GM15510 (cell line): ENCODE data around the gene ABCG1.

Experiments used
- POLR2A ChIP-seq: IDR thresholded peaks from 3 replicates; pipeline ENCODE4 v1.6.1; 2011; ENCODE audit warnings: borderline replicate concordance; ENCODE audit not compliant: insufficient read length; ENCODE audit errors: extremely low read depth

ABCG1 gene

DNA sequence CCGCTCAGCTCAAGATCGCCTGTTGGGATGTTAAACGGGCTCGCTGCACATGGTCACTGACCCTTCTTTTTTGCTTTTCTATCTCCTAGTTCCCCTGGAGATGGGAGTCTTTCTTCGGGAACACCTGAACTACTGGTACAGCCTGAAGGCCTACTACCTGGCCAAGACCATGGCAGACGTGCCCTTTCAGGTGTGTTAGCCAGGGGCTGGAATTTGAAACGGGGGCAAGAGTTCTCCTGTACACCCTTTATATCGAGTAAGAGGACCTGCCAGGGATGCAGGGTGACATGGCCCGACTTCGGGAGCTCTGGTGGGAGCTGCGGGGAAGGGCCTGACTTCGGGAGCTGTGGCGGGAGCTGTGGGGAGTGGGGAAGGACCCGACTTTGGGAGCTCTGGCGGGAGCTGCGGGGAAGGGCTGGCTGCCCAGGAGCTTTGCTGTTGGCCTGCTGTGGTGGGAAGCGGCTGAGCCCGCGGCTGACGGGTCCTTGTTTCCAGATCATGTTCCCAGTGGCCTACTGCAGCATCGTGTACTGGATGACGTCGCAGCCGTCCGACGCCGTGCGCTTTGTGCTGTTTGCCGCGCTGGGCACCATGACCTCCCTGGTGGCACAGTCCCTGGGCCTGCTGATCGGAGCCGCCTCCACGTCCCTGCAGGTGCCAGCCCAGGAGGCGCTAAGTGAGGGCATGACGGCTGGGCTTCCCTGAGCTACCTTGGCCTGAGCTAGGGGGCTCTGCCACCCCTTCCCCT, 72.2 kb downstream of the ABCG1 start:
- no peak for TF ChIP-seq POLR2A

DNA sequence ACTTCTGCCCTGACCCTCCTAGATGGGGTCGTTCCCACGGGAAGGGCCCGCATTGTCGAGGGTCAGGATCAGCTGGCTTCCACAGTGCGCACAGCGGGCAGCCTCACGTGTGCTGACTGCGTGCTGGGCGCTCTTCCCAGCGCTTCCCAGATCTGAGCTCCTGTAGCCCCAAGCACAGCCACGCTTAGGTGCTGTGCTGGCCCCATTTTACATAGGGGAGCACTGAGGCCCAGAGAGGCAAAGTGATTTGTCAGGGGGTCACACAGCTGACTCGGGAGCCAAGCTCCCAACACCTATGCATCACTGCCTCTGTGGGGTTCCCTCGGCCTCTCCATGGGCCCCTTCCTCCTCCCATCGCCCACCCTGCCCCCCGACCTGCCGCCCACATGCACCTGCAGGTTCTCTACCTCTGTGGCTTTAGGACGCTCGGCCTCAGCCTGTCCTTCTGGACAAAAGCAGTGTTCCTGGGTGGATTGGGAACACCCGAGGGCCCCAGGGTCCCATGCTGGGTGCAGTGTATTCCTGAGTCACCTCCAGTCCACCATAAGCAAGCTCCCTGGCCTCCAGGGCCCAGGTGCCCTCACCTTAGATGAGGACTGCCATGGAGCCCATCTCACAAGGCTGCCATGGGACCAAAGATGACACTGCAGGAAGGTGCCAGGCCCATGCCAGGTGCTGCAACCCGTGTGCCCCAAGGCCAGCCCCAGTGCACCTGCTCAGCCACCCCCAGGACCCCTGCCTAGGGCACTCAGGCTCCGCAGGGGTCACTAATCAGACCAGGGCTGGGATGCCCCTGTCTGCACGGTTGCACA, 73.0 kb downstream of the ABCG1 start:
- TF ChIP-seq POLR2A = no peak

DNA sequence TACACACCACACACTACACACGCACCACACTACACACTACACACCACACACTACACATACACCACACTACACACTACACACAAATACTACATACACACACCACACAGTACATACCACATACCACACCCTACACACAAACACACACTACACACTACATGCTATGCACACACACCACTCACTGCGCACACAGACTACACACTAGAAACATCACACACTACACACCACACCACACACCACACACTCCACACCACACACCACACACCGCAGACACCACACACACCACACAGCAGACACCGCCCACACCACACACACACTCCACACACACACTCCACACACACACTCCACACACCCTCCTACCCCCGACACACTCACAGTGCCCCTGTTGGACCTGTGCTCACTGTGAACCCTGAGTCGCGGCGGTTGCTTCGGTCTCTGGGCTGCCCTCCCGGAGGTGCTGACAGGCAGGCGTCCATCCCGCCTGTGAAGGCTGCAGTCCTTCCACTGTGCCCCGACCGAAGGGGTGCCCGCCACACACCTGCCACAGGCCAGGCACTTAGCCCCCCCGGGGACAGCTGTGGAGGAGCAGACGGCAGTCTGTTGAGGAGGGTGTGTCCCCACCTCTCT, 74.8 kb downstream of the ABCG1 start:
- no peak for TF ChIP-seq POLR2A

DNA sequence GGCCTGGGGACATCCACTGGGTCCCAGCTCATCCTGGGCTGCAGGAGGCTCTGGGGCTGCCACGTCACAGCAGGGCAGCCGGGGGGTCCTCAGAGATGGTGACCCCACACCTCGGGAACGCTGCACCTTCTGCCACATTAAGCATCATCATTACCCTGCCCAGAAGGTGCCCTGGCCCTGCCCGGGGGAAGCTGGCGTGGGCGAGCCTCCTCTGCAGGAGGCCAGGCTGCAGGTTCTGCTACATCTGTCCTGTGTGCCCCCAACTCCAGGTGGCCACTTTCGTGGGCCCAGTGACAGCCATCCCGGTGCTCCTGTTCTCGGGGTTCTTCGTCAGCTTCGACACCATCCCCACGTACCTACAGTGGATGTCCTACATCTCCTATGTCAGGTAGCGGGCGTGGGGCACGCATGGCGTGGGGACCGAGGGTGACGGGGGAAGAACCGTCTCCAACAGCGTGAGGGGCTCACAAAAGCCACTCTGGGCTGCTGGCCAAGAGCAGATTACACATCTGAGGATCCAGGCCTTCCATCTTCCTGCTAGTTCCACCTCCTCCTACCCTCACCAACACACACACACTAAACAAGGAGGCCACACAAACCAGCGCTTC, 75.4 kb downstream of the ABCG1 start:
- no peak for TF ChIP-seq POLR2A

DNA sequence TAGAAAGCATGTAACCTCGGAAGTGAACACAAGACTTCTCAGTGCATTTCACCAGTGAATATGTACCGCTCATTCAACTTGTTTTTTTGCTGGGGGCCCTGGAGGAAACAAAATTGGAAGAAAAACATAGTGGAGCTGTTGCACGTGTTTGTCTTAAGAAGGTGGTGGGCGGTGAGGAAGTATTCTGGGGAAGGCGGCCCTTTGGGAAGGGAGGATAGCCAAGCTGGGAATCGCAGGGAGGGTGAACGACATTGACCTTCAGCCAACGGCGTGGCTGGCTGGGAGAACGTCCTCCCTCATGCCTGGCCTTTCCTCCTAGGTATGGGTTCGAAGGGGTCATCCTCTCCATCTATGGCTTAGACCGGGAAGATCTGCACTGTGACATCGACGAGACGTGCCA, 76.9 kb downstream of the ABCG1 start:
- TF ChIP-seq POLR2A = no peak

DNA sequence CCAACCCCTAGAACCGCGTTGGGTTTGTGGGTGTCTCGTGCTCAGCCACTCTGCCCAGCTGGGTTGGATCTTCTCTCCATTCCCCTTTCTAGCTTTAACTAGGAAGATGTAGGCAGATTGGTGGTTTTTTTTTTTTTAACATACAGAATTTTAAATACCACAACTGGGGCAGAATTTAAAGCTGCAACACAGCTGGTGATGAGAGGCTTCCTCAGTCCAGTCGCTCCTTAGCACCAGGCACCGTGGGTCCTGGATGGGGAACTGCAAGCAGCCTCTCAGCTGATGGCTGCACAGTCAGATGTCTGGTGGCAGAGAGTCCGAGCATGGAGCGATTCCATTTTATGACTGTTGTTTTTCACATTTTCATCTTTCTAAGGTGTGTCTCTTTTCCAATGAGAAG, 77.6 kb downstream of the ABCG1 start:
- TF ChIP-seq POLR2A = no peak

DNA sequence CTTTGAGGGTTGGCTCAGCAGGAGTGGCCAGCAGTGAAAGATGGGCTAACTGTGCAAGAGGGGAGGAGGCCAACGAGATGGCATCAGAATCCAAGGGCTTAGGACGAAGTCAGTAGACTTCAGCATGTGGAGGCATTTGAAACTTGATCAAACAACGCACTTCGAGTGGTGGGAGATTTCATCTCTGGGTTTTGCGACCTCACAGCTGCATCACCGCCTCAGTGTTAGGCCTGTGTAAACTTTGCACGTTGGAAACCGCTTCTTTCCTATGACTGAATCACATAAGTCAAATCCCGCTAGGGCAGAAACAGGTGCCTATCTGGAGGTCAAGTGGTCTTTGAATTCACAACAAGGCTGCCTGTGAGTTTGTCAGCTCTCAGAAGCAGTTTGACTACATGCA, 78.4 kb downstream of the ABCG1 start:
- TF ChIP-seq POLR2A = no peak

DNA sequence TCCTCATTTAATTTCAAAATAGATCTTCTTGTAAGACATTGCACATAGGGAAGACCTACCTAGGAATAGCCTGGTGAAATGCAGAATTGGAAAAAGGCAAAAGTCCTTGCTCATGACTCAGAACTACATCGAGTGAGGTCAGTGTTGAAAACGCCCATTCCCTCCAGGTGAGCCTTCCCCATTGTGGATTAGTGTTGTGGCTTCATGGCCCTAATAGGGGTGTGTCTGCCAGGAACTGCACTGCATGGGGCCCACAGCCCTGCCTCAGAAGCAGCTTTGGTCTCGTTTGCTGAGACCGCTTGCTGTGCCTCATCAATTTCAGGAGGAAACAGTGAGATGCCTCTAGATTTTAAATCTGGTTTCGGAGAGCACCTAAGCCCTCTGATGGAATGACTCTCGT, 79.3 kb downstream of the ABCG1 start:
- no peak for TF ChIP-seq POLR2A

DNA sequence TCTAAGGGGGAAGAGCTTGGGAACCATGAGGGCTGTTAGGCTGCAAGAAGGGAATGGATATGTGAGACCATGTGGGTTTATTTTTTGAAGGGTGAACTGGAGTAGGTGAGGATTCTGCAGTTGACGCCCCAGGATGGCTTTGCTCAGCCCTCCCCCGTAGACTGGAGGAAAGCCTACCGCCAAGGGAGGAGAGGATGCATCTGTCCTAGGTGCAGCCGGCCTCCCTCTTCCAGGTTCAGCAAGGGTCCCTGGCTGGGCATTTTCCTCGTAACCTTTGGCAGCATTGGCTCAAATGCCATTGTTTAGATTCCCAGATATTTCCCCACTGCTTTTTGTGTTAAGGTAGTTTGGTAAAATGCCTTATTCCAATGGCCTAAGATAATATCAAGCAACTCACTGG, 79.7 kb downstream of the ABCG1 start:
- no peak for TF ChIP-seq POLR2A

DNA sequence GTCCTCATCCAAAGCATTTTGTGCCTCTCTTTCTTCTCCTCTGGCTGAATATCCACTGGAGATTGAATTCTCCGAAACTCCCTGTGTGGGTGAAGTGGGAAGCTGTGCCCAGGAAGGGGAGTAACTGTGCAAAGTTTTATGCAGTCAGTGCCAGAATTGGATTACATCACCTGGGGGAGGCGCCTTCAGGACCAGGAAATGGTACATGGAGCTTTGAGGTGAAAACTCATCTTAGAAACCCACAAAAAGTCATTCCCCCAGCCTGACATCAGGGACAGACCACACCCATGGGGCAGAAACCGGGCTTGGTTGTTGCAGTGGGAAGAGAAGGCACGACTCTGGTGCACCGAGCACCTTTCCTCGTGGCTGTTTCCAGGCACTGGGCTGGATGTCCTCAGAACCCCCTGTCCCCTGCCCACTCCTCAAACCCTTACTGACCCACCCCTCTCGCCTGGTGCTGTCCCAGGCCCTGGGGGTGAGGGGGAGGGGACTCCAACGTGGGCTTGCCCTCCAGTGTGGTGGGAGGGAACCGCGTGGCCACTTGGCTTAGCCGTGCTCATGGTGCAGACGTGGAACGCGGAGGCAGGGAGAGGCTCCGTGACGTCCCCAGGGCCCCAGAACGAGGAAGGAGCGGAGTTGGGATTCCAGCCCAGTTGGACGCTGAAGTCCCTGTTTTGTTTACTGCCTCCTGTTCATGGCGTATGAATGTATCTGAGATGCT, 80.5 kb downstream of the ABCG1 start:
- TF ChIP-seq POLR2A = no peak

DNA sequence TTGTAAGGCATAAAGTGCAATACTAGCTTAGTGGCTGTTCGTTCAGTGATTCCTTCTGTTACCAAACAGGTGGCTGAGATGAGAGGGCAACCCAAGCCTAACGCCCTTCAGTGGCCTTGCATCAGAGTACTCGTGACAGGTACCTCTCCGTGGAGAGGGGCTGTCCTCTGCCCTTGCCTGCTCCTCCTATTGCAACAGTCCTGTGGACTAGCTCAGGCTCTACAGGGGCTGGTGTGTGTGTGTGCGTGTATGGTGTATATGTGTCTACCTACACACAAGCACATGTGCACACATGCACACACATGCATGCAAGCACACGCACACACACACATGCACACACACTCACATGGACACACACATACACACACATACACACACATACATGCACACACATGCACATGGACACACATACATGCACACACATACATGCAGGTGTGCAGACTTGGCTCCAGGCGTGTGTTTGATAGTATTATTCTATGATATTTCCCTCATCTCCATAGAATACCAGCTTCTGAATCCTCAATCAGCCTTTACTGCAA, 81.2 kb downstream of the ABCG1 start:
- no peak for TF ChIP-seq POLR2A

DNA sequence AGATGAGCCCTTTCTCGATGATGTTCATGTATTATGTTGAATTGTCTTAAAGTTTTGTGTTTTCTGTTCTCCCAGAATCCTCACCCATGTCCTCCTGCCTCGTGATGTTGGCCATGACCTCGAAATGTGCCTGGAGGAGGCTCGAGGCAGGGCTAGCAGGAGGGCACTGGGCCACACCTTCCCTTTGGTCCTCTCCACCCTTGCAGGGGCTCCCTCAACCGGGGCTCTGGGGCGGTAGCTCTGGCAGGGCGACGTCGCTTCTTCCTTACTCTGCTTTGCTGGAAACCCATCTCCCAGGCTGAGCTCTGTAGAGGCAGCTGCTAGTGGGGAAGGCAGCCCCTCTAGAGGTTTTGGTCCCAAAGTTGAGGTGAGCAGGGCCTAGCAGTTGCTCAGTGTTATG, 82.0 kb downstream of the ABCG1 start:
- TF ChIP-seq POLR2A = no peak

DNA sequence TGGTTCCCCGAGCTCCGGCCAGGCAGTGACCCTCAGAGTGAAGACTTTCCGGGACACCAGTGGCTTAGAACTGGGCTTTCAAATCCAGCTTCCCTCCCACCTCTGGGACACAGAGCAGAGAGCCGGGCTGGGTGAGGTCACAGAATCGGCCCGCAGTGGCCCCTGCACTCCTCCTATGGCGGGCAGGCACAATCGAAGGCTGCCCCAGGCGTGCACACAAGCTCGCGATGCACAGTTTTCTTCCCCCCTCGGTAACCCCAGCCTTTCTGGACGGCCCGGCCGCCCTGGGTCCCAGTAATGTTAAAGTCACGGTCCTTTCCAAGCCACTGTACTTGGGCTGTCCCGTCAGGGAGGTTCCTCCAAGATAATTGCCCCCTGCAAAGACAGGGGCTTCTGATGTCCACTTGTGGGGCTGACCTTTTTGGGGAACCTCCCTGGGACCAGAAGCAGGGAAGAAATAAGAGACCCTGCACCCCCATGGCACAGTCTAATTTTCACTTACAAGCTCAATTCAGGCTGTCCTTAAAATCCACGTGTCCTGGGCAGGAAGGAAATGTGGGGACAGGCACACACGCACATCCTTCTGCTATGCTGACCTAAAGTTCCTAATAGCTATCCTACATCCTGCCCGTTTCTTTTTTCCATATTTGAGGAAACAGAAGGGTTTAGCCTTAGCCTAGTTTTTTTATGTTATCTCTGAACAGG, 82.6 kb downstream of the ABCG1 start:
- no peak for TF ChIP-seq POLR2A
